Fibroblast of lung (primary cell): Measurements from ENCODE around the gene CAMKMT. TPM values are rescaled to one million over a fixed set of nuclear protein-coding genes. Genes with fewer than 3 reads are reported as not detected.

ENCODE experiments used
- DNase-seq, 2 donors: peaks; one replicate each; pipeline versions ENCODE4 v3.0.0 to v3.0.0-alpha.2; 2010; ENCODE audit warnings: low read depth in 2 of 2
- H2AFZ ChIP-seq: 2 replicates; pipeline ENCODE4 v1.5.1; 2012; ENCODE audit warnings: low read length, control low read depth, inconsistent platforms
- H3K27ac ChIP-seq: 2 replicates; pipeline ENCODE4 v1.5.1; 2011; ENCODE audit warnings: low read length, control low read depth; ENCODE audit not compliant: insufficient read depth
- H3K27me3 ChIP-seq: 2 replicates; pipeline ENCODE4 v1.5.1; 2011; ENCODE audit warnings: mild to moderate bottlenecking, low read length; ENCODE audit not compliant: control insufficient read depth, insufficient read depth
- H3K36me3 ChIP-seq: 2 replicates; pipeline ENCODE4 v1.5.1; 2011; ENCODE audit warnings: low read length; ENCODE audit not compliant: control insufficient read depth, insufficient read depth
- H3K4me1 ChIP-seq: 2 replicates; pipeline ENCODE4 v1.5.1; 2011; ENCODE audit warnings: low read length; ENCODE audit not compliant: control insufficient read depth, insufficient read depth; ENCODE audit errors: extremely low read depth
- H3K4me2 ChIP-seq: 2 replicates; pipeline ENCODE4 v1.5.1; 2011; ENCODE audit warnings: low read length, control low read depth; ENCODE audit not compliant: insufficient read depth; ENCODE audit errors: extremely low read depth
- H3K4me3 ChIP-seq, 4 experiments: fragments of 200-600 bp in 1 of 4; sonication (generic) in 1 of 4; replicated peaks in 1 of 4; 2 replicates each; pipeline ENCODE4 v1.5.1; 2011 to 2016; ENCODE audit warnings: low read length in 4 of 4, low read depth in 3 of 4, mild to moderate bottlenecking in 3 of 4, control low read depth in 2 of 4, inconsistent platforms in 1 of 4, mixed read lengths in 1 of 4; ENCODE audit not compliant: insufficient read depth in 1 of 4; ENCODE audit errors: control extremely low read depth in 1 of 4
- H3K79me2 ChIP-seq: 2 replicates; pipeline ENCODE4 v1.5.1; 2012; ENCODE audit warnings: mild to moderate bottlenecking, low read length, inconsistent platforms; ENCODE audit not compliant: control insufficient read depth, insufficient read depth
- H3K9ac ChIP-seq: 2 replicates; pipeline ENCODE4 v1.5.1; 2011; ENCODE audit warnings: mild to moderate bottlenecking, low read length, control low read depth; ENCODE audit not compliant: insufficient read depth
- H3K9me3 ChIP-seq: 2 replicates; pipeline ENCODE4 v1.5.1; 2012; ENCODE audit warnings: low read depth, low read length; ENCODE audit not compliant: control insufficient read depth, insufficient read depth
- H4K20me1 ChIP-seq: 2 replicates; pipeline ENCODE4 v1.5.1; 2011; ENCODE audit warnings: low read length; ENCODE audit not compliant: control insufficient read depth, insufficient read depth; ENCODE audit errors: extremely low read depth
- CTCF ChIP-seq, 2 donors: IDR thresholded peaks in 1 of 2; conservative IDR thresholded peaks in 1 of 2; 1 replicate in 1 of 2; 2 replicates in 1 of 2; pipeline ENCODE4 v1.5.1; 2011 to 2012; ENCODE audit warnings: low read length in 2 of 2, control low read depth in 1 of 2, inconsistent platforms in 1 of 2, low read depth in 1 of 2, mild to moderate bottlenecking in 1 of 2
- EZH2 ChIP-seq: IDR thresholded peaks from 2 replicates; pipeline ENCODE4 v1.5.1; 2012; ENCODE audit warnings: low read length, control low read depth, mild to moderate bottlenecking; ENCODE audit errors: missing control alignments
- polyA plus RNA-seq, 2 donors: library from polyadenylated mRNA; depleted of rRNA in 1 of 2; stranded (reverse) in 1 of 2; unstranded in 1 of 2; fragments of >200 nt; gene quantifications; 2 replicates each; pipeline ENCODE4 v1.2.1, GENCODE V29; 2011 to 2012; ENCODE audit warnings: missing spikeins in 1 of 2
- total RNA-seq: library from RNA; depleted of rRNA; stranded (reverse); fragments of >200 nt; gene quantifications from 2 replicates; pipeline ENCODE4 v1.2.1, GENCODE V29; 2014

Gene CAMKMT
- total and polyA plus RNA-seq, 2 donors (not counting 1 experiment from before 2014, with no cell fraction given) = 7.9 to 11.6 TPM

GRCh38 chr2:44397447-44398175 lies 35.9 kb downstream of the CAMKMT start:
- no peaks in the 10 kb centered on the region for H3K9me3 ChIP-seq
- H3K79me2 ChIP-seq = no peaks in the 10 kb centered on the region
- peak overlapping the region in 2 of 4 experiments; percentile 2 to 8 for H3K4me3 ChIP-seq
- no peaks in the 10 kb centered on the region for H4K20me1 ChIP-seq
- no peak for TF ChIP-seq EZH2
- TF ChIP-seq CTCF (conservative IDR thresholded peaks at IDR 0.05 in 1 of 2, IDR thresholded peaks at IDR 0.05 in 1 of 2; ENCODE audit: low read depth in 1 of 2, low read length in 2 of 2) = no peak
- no peaks in the 10 kb centered on the region for H3K4me1 ChIP-seq
- no peaks in the 10 kb centered on the region for H3K27me3 ChIP-seq
- H3K27ac ChIP-seq = no peak overlapping the region
- H3K4me2 ChIP-seq = no peak overlapping the region
- no peak for DNase-seq
- H2AFZ ChIP-seq = no peak overlapping the region
- no peak overlapping the region for H3K9ac ChIP-seq
- H3K36me3 ChIP-seq = no peaks in the 10 kb centered on the region

- no peaks in the 10 kb centered on the region for H4K20me1 ChIP-seq
- DNase-seq = no peak
- no peaks in the 10 kb centered on the region for H3K9me3 ChIP-seq
- H3K4me3 ChIP-seq = peak overlapping the region in 2 of 4 experiments; percentile 2 to 8
- H3K27me3 ChIP-seq = no peaks in the 10 kb centered on the region
- H3K4me1 ChIP-seq = no peaks in the 10 kb centered on the region
- no peak overlapping the region for H3K4me2 ChIP-seq
- no peak for TF ChIP-seq CTCF (conservative IDR thresholded peaks at IDR 0.05 in 1 of 2, IDR thresholded peaks at IDR 0.05 in 1 of 2; ENCODE audit: low read depth in 1 of 2, low read length in 2 of 2)
- no peak for TF ChIP-seq EZH2
- H3K27ac ChIP-seq = no peak overlapping the region
- H3K36me3 ChIP-seq = no peaks in the 10 kb centered on the region
- H2AFZ ChIP-seq = no peak overlapping the region
- H3K9ac ChIP-seq = no peak overlapping the region
- no peaks in the 10 kb centered on the region for H3K79me2 ChIP-seq
Observed at GRCh38 chr2:44398243-44398897, 36.6 kb downstream of the CAMKMT start.

- Histone ChIP-seq H3K4me3 (no peak overlapping the region), H3K27me3 (no peaks in the 10 kb centered on the region), H2AFZ (no peak overlapping the region), H4K20me1 (no peaks in the 10 kb centered on the region), H3K4me2 (no peak overlapping the region), H3K36me3 (no peaks in the 10 kb centered on the region), H3K27ac (no peak overlapping the region), H3K4me1 (no peaks in the 10 kb centered on the region), H3K9me3 (no peaks in the 10 kb centered on the region), H3K9ac (no peak overlapping the region), H3K79me2 (no peaks in the 10 kb centered on the region)
- TF ChIP-seq EZH2 = no peak
- TF ChIP-seq CTCF (conservative IDR thresholded peaks at IDR 0.05 in 1 of 2, IDR thresholded peaks at IDR 0.05 in 1 of 2; ENCODE audit: low read depth in 1 of 2, low read length in 2 of 2) = no peak
- no peak for DNase-seq
Observed at GRCh38 chr2:44420725-44421124, 59.0 kb downstream of the CAMKMT start.
